Activated T-helper 17 cell treated with anti-CD3 and anti-CD28 coated beads, Interleukin-2, amount 50 U/mL, for 72 hours (primary cell): ENCODE measurements around the gene SAMSN1. TPM values are rescaled to one million over a fixed set of nuclear protein-coding genes. Genes with fewer than 3 reads are reported as not detected.

Experiments
- ATAC-seq: fragments of 150-1000 bp; cut with Tn5 transposase; replicated peaks from 2 replicates; pipeline ENCODE4 v1.10.0; 2021; ENCODE audit warnings: mild to moderate bottlenecking, moderate library complexity
- H3K27ac Mint-ChIP-seq: one replicate; pipeline ENCODE4 v1.8.0; 2022; ENCODE audit warnings: mixed read lengths
- H3K27me3 Mint-ChIP-seq: one replicate; pipeline ENCODE4 v1.8.0; 2022; ENCODE audit warnings: mixed read lengths
- H3K36me3 Mint-ChIP-seq: one replicate; pipeline ENCODE4 v1.8.0; 2022; ENCODE audit warnings: low read depth, mild to moderate bottlenecking, mixed read lengths
- H3K4me1 Mint-ChIP-seq: one replicate; pipeline ENCODE4 v1.8.0; 2022; ENCODE audit warnings: mixed read lengths
- H3K4me3 Mint-ChIP-seq: one replicate; pipeline ENCODE4 v1.8.0; 2022; ENCODE audit warnings: mild to moderate bottlenecking, mixed read lengths
- H3K9me3 Mint-ChIP-seq: one replicate; pipeline ENCODE4 v1.8.0; 2022; ENCODE audit warnings: mixed read lengths
- total RNA-seq, 2 donors: library from RNA; stranded (reverse); gene quantifications; one replicate each; pipeline ENCODE4 v1.2.3, GENCODE V29; 2022

SAMSN1 gene
- total RNA-seq, 2 donors from 2014 or later: 76.9 to 93.3 TPM

DNA sequence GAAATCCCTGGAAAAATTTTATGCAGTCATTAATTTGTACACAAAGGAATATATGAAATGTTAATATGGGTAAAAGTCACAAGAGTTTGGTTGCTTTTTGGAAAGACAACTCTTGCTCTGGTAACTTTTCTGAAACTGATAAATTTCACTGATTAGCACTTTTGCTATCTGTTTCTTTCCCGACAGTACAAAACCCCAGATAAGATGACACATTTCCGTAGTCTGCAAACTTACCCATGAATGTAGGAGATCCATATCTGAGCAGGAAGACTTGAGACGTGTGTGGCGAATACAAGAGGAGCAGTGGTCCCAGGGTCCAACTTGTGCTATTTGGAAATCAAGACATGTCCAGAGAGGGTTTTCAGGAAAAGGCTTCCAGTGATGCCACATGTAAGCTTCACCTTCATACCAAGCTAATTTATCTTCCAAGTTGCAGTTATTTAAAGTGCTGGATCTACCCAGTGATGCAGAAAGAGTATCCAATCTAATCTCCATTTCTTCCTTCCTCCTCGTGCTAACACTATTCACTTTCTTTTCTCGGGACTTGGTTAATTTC lies 35.9 kb upstream of the SAMSN1 start:
- Mint-ChIP-seq H3K4me1 (peaks cover 11% of the 10 kb centered on the region), H3K27ac (peak overlapping the region; percentile 18), H3K36me3 (no peaks in the 10 kb centered on the region), H3K9me3 (no peaks in the 10 kb centered on the region), H3K27me3 (no peaks in the 10 kb centered on the region), H3K4me3 (peak overlapping the region; percentile 54)
- ATAC-seq: peak; percentile 97

DNA sequence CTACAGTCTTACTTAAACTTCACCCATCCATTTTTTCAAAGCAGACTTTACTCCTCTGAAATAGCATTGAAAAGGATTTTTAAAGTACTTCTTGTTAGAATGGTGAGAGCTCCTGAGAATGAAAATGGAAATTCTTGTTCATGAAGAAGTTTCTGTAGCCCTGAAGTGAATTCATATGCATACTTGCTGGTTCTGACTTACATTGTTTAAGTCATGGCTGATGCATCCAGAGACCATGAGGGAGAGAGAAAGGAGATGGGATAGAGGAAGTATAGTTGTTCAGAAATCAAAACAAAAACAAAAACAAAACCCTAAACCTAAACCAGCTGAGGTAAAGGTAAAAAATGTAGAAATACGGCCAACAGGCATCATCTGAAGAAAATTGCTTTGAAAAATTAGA lies 27.1 kb upstream of the SAMSN1 start:
- Mint-ChIP-seq H3K9me3 (no peaks in the 10 kb centered on the region), H3K27me3 (no peaks in the 10 kb centered on the region), H3K4me3 (peak overlapping the region; percentile 16), H3K4me1 (peaks cover 8% of the 10 kb centered on the region), H3K36me3 (no peaks in the 10 kb centered on the region), H3K27ac (peak overlapping the region; percentile 53)
- peak; percentile 68 for ATAC-seq

DNA sequence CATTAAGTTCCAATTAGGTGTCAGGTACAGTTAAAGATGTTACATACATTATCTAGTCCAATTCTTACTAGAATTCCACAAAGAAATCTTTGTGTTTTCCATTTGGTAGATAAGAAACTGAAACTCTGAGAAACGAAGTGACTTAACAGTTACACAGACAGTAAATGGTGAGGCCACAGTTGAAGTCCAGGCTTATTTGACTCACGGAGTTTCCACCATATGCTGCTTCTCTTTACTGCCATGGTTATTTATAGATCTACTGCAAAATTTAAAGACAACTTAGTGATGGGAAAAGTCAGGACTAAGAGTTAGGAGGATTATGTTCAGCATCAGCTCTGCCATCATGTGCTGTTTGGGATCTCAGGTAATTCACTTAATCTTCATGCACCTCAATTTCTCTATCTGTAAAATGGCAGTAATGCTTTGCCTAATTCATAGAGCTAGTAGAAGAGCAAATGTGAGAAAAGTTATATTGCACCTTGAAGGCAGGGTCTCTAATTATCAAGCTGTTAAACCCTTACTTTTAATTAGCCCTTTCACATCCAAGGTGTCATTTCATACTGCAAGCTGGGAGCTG lies 26.2 kb upstream of the SAMSN1 start:
- peak overlapping the region; percentile 8 for H3K27ac Mint-ChIP-seq
- peak; percentile 85 for ATAC-seq
- no peaks in the 10 kb centered on the region for H3K27me3 Mint-ChIP-seq
- no peaks in the 10 kb centered on the region for H3K9me3 Mint-ChIP-seq
- peaks cover 8% of the 10 kb centered on the region for H3K4me1 Mint-ChIP-seq
- no peaks in the 10 kb centered on the region for H3K36me3 Mint-ChIP-seq
- peak overlapping the region; percentile 23 for H3K4me3 Mint-ChIP-seq

DNA sequence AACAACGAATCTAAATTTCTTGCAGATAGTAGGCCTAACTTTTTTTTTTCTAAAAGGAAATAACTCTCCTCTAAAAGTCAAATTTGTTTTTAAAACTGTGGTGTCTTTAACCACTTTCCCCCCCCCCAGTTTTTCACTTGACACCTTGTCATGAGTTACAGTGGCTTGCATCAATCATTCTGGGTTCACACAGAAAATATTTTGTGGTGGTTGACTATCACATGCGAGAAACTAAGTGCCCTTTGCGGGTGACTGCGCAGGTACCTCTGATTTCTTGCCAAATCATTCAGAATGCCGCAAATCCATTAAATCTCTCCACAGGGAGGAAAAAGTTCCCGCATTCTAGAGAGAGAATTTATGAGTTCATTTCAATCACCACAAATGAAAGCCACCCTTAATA lies 23.8 kb upstream of the SAMSN1 start:
- no peaks in the 10 kb centered on the region for H3K36me3 Mint-ChIP-seq
- ATAC-seq: no peak
- H3K27me3 Mint-ChIP-seq: no peaks in the 10 kb centered on the region
- no peaks in the 10 kb centered on the region for H3K9me3 Mint-ChIP-seq
- H3K27ac Mint-ChIP-seq: no peak overlapping the region
- no peak overlapping the region for H3K4me3 Mint-ChIP-seq
- peaks cover 13% of the 10 kb centered on the region for H3K4me1 Mint-ChIP-seq

DNA sequence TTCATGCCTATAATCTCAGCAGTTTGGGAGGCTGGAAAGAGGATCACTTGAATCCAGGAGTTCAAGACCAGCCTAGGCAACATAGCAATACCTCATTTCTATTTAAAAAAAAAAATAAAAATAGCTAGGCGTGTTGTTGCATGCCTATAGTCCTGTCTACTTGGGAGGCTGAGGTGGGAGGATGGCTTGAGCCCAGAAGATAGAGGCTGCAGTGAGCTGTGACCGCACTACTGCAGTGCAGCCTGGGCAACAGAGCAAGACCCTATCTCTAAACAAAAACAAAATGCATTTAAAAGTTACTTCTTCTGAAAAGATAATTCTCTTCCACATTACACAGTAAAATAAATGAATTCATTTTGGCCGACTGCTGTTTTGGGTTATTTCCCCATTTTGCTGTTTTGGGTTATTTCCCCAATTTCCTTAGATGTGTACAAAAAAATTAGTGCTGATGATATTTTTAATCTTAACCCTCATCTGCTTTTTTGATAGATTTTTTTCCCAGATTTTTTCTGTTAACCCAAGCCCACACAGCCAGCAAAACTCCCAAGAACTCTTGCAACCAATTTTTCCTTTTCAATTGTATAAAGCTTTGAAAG lies 23.0 kb upstream of the SAMSN1 start:
- H3K27me3 Mint-ChIP-seq: no peaks in the 10 kb centered on the region
- ATAC-seq: no peak
- H3K36me3 Mint-ChIP-seq: no peaks in the 10 kb centered on the region
- H3K4me1 Mint-ChIP-seq: peaks cover 13% of the 10 kb centered on the region
- no peaks in the 10 kb centered on the region for H3K9me3 Mint-ChIP-seq
- H3K27ac Mint-ChIP-seq: no peak overlapping the region
- H3K4me3 Mint-ChIP-seq: no peak overlapping the region

DNA sequence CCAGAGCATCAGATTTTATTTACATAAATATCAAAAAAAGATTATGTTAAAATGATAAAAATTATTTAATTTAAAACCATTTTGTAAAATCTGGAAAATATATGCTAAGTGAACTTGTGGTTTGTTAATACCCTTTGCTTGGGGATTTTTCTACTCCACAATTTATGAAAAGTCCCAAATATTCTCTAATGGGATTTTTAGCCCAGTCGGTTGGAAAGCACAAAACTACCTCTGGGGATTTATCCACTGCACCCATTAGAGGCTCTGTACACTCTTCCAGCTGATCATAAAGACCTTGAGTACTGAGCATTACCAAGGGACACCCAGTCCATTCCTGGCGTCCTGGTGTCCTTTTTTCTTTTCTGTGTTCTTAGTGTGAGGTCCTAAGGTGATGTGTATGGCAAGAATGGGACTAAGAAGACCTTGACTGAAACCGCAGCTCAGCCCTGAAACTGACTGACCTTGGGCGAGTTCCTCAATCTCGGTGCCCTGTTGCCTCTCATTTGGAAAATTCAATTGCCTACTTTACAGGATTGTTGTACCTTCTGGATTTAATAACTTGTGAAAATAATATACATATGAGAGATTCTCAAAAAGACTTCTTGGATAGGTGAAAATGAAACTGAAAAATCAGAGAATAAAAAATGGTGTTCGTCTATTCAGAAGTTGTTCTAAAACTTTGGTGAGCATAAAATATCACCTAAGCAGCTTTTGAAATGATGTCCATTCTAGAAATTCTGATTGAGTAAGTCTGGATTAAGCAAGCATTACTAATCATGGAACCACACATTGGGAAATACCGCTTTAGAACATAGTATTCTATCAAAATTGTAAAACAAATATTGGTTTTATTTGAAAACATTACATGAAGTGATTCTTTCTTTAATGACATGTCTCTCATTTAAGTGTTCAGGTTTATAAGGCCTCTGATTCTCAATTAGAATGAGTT lies 21.5 kb upstream of the SAMSN1 start:
- Mint-ChIP-seq H3K36me3 (no peaks in the 10 kb centered on the region), H3K27ac (no peak overlapping the region), H3K4me3 (no peak overlapping the region), H3K27me3 (no peaks in the 10 kb centered on the region), H3K4me1 (peaks cover 9% of the 10 kb centered on the region), H3K9me3 (no peaks in the 10 kb centered on the region)
- ATAC-seq: no peak

DNA sequence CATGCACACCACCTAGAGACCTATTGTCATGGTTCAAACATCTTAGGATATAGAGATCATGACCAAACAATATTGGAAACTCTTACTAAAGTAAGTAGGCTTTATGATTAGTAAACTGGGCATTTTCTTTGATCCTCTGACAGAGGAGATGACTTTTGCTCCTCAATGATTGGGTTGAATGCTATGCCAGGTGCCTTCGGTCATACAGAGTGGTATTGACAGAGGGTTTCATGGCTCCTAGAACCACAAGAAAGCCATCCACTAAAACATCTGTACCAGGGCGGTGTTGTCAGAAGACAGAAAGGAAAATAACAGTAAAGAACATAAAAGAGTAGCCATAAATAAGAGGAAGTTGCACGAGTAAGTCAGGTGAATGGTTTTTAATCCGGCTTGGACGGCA lies 20.8 kb upstream of the SAMSN1 start:
- peaks cover 1% of the 10 kb centered on the region for H3K9me3 Mint-ChIP-seq
- no peak overlapping the region for H3K27ac Mint-ChIP-seq
- no peak for ATAC-seq
- no peak overlapping the region for H3K4me3 Mint-ChIP-seq
- H3K4me1 Mint-ChIP-seq: peaks cover 4% of the 10 kb centered on the region
- no peaks in the 10 kb centered on the region for H3K36me3 Mint-ChIP-seq
- no peaks in the 10 kb centered on the region for H3K27me3 Mint-ChIP-seq

DNA sequence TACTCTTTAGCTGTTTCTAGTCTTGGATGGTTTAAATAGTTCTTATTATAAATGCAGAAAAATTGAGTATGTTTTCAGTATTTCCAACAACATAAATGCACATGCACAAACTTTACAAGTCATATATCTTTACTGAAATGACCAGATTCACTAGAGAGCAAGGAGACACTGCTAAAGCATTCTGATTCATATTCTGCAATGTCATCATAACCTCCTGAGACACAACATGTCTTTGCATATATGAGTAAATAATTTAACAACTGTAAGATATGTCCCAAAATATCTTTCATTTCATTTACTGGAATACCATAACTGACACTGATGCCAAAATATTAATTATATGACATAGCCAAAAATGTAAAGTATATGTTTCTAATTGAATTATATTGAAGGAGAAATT lies 16.8 kb upstream of the SAMSN1 start:
- peaks cover 10% of the 10 kb centered on the region for H3K9me3 Mint-ChIP-seq
- H3K27me3 Mint-ChIP-seq: no peaks in the 10 kb centered on the region
- no peak overlapping the region for H3K4me3 Mint-ChIP-seq
- no peak for ATAC-seq
- H3K36me3 Mint-ChIP-seq: no peaks in the 10 kb centered on the region
- H3K27ac Mint-ChIP-seq: no peak overlapping the region
- H3K4me1 Mint-ChIP-seq: peaks cover 4% of the 10 kb centered on the region

DNA sequence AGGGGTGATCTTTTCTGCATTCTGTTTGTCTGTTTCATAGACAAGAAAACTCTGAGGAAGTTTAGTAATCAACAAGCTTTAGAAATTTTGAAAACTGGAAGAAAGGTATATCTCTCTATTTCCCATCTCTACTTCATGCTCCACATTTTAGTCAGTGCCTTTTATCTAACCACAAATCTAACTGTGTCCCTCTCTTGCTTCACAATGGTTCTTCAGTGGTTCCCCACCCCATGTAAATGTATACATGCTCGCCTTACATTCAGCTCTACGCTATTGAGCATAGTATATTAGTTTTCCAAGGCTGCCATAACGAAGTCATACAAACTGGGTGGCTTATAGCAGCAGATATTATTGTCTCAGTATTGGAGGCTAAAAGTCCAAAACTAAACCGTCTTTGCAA lies 14.4 kb upstream of the SAMSN1 start:
- H3K27me3 Mint-ChIP-seq: no peaks in the 10 kb centered on the region
- peaks cover 4% of the 10 kb centered on the region for H3K4me1 Mint-ChIP-seq
- no peaks in the 10 kb centered on the region for H3K36me3 Mint-ChIP-seq
- no peak overlapping the region for H3K27ac Mint-ChIP-seq
- H3K4me3 Mint-ChIP-seq: no peak overlapping the region
- ATAC-seq: peak; percentile 60
- H3K9me3 Mint-ChIP-seq: peaks cover 10% of the 10 kb centered on the region

DNA sequence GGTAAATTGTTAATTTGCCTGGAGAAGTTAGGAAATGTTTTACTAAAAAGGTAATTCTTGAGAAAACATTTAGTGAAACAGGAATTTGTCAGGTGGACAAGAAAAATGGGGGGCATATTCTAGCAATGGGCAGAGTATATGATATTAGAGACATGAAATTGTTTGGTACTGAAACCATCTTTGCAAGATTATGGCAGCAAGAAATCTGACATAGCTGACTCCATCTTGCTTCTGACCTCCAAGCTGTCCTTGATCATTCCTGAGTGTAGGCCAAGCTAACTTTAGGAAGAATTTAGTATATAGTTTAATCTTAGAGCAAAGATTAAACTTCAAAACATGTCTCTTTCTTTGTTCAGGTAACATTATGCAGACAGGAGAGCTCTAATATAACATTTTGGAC lies 14.0 kb upstream of the SAMSN1 start:
- Mint-ChIP-seq H3K9me3 (peaks cover 10% of the 10 kb centered on the region), H3K36me3 (no peaks in the 10 kb centered on the region), H3K4me1 (peaks cover 7% of the 10 kb centered on the region), H3K27me3 (no peaks in the 10 kb centered on the region), H3K4me3 (no peak overlapping the region), H3K27ac (no peak overlapping the region)
- no peak for ATAC-seq

DNA sequence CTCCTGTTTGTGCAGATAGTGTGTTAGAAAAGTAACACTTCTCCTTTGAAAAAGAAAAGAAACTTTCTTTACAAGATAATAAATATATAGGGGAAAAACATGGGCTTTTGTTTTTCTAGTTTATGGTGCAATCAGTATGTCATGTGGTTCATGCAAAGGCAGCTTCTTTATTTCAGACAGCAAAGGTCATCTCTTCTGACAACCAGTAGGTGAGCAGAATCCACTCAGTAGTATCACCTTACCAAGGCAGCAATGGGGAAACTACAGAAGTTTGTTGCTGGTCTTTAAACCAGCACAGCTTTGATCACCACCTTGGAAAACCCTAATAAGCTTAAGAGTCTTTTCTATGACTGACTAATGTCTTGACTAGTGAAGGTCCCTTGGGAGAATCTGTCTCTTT lies 13.0 kb upstream of the SAMSN1 start:
- H3K27ac Mint-ChIP-seq: no peak overlapping the region
- H3K4me1 Mint-ChIP-seq: peaks cover 17% of the 10 kb centered on the region
- H3K36me3 Mint-ChIP-seq: no peaks in the 10 kb centered on the region
- H3K27me3 Mint-ChIP-seq: no peaks in the 10 kb centered on the region
- H3K9me3 Mint-ChIP-seq: peaks cover 10% of the 10 kb centered on the region
- no peak for ATAC-seq
- H3K4me3 Mint-ChIP-seq: no peak overlapping the region

DNA sequence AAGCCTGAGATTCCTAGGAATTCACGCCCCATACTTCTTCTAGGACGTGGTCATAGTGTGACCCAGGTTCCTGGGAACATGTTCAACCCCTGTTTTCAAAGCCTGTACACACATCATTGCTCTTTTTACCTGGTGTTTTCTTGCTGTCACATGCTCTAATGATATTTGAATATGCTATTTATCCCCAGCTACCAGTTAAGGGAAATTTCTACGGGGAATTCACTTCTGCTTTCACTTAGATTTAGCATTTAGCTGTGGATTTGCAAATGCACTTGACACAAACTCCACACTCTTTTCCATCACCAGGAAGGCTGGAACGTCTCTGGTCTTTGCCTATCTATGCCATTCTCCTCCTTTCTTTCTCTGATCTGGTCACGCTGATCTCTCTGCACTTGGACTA lies 11.3 kb upstream of the SAMSN1 start:
- Mint-ChIP-seq H3K27me3 (no peaks in the 10 kb centered on the region), H3K4me1 (peaks cover 17% of the 10 kb centered on the region)

DNA sequence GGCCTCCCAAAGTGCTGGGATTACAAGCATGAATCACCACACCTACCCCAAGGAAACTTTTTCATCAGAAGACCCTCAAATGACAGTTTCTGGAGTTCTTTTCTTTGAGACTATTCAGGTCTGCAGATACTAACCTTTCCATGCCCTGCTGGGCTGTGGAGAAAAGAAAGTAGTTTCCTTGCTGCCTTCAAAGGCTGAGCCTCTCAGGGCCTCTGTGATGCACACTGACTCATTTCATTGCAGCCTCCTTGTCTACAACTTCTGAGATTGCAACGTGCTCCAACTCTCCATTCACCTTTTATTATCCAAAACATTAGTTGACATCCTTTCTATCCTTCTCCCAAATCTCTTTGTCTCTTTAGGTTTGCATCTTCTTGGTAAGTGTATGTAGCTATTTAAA lies 8.8 kb upstream of the SAMSN1 start:
- Mint-ChIP-seq H3K9me3 (no peaks in the 10 kb centered on the region), H3K4me3 (peak overlapping the region; percentile 31), H3K36me3 (no peaks in the 10 kb centered on the region), H3K4me1 (peaks cover 28% of the 10 kb centered on the region), H3K27me3 (no peaks in the 10 kb centered on the region), H3K27ac (peak overlapping the region; percentile 9)
- peak; percentile 97 for ATAC-seq

More for the DNA sequence above, 11.3 kb upstream of the SAMSN1 start:
- no peak for ATAC-seq
- no peaks in the 10 kb centered on the region for H3K36me3 Mint-ChIP-seq
- no peak overlapping the region for H3K27ac Mint-ChIP-seq
- H3K9me3 Mint-ChIP-seq: peaks cover 10% of the 10 kb centered on the region
- no peak overlapping the region for H3K4me3 Mint-ChIP-seq

DNA sequence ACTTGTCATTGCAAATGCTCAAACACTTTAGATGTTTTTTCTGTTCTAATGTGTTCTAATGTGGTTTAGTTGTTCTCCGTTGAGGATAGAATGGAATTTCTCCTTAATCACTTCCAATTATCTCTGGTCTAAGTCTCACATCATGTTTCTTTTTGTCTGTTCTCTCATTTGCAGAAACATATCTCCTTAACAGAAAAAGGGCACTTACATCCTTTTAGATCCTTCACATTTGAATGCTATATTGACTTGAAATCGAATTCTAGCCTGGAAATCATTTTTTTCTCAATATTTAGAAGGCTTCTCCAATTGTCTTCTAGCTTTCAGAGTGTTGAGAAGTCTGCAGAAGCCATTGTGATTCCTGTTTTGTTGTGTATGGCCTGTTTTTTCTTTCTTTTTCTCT lies 7.3 kb upstream of the SAMSN1 start:
- ATAC-seq: no peak
- H3K4me3 Mint-ChIP-seq: no peak overlapping the region
- H3K27ac Mint-ChIP-seq: no peak overlapping the region
- no peaks in the 10 kb centered on the region for H3K36me3 Mint-ChIP-seq
- no peaks in the 10 kb centered on the region for H3K27me3 Mint-ChIP-seq
- H3K4me1 Mint-ChIP-seq: peaks cover 42% of the 10 kb centered on the region
- no peaks in the 10 kb centered on the region for H3K9me3 Mint-ChIP-seq

DNA sequence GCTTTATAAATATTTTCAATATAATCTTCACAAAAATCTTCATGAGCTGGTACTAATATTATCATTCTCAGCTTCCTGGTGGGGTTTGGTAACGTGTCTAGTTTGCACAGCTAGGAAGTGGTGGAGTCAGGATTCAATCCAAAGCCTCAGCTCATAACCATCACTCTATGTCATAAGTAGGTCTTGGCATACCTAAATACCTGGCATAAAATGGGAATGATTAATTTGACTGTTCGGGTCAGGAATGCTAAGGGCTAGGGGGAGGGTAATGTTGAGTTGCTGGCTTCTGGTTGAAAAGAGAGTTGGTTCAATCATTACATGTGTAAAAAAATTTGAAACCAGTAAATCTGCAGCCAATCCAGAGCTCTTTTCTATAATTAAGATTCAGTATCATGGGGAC lies 5.6 kb upstream of the SAMSN1 start:
- H3K36me3 Mint-ChIP-seq: no peaks in the 10 kb centered on the region
- no peak overlapping the region for H3K4me3 Mint-ChIP-seq
- H3K4me1 Mint-ChIP-seq: peaks cover 48% of the 10 kb centered on the region
- no peak for ATAC-seq
- H3K9me3 Mint-ChIP-seq: no peaks in the 10 kb centered on the region
- H3K27me3 Mint-ChIP-seq: no peaks in the 10 kb centered on the region
- H3K27ac Mint-ChIP-seq: no peak overlapping the region
